Activated CD4-positive, alpha-beta T cell treated with anti-CD3 and anti-CD28 coated beads, Interleukin-2, amount 50 U/mL, for 24 hours (primary cell): Measurements from ENCODE around the gene DOK5.

Experiments
- DNase-seq, 2 donors: peaks; one replicate each; pipeline ENCODE4 v3.0.0-alpha.2; 2020; ENCODE audit warnings: low read depth in 1 of 2, low spot score in 1 of 2

The DOK5 gene

GRCh38 chr20:54510541-54511129, 35.2 kb downstream of the DOK5 start:
- DNase-seq, result no peak

GRCh38 chr20:54512694-54513093, 37.3 kb downstream of the DOK5 start:
- no peak for DNase-seq

- DNase-seq, result no peak
These were observed 38.7 kb downstream of the DOK5 start for GRCh38 chr20:54514028-54514607.

- no peak for DNase-seq
These were observed 40.6 kb downstream of the DOK5 start for GRCh38 chr20:54515793-54516628.

GRCh38 chr20:54517241-54517975, 42.0 kb downstream of the DOK5 start:
- DNase-seq, result no peak

- no peak for DNase-seq
These were observed 49.5 kb downstream of the DOK5 start for GRCh38 chr20:54524849-54525248.

GRCh38 chr20:54525916-54526590, 50.7 kb downstream of the DOK5 start:
- DNase-seq, result no peak

- DNase-seq, result no peak
These were observed 51.4 kb downstream of the DOK5 start for GRCh38 chr20:54526801-54527200.

GRCh38 chr20:54532573-54532972, 57.2 kb downstream of the DOK5 start:
- DNase-seq, result no peak

GRCh38 chr20:54534101-54534500, 58.7 kb downstream of the DOK5 start:
- DNase-seq, result no peak

- no peak for DNase-seq
These were observed 59.6 kb downstream of the DOK5 start for GRCh38 chr20:54535033-54535432.

- no peak for DNase-seq
These were observed 60.4 kb downstream of the DOK5 start for GRCh38 chr20:54535746-54536145.

GRCh38 chr20:54539521-54540046, 64.2 kb downstream of the DOK5 start:
- no peak for DNase-seq

GRCh38 chr20:54543369-54543768, 68.0 kb downstream of the DOK5 start:
- no peak for DNase-seq

- DNase-seq, result no peak
These were observed 70.4 kb downstream of the DOK5 start for GRCh38 chr20:54545676-54546358.

GRCh38 chr20:54548849-54549248, 73.5 kb downstream of the DOK5 start:
- DNase-seq, result no peak

GRCh38 chr20:54549658-54550326, 74.4 kb downstream of the DOK5 start:
- no peak for DNase-seq

GRCh38 chr20:54550776-54551396, 75.5 kb downstream of the DOK5 start:
- DNase-seq, result no peak

GRCh38 chr20:54554006-54554405, 78.6 kb downstream of the DOK5 start:
- DNase-seq, result no peak
